ENCODE data around the gene JUND.

- TF ChIP-seq CTCF (IDR thresholded peaks at IDR 0.05; ENCODE audit: low read depth, low read length) (no peak), POLR2A (IDR thresholded peaks at IDR 0.05; ENCODE audit: extremely low read depth, insufficient read length) (no peak)
These were observed 7.7 kb downstream of the JUND start for GRCh38 chr19:18273561-18274218.

Measured in NB4 (cell line).